GM10248 (cell line): ENCODE measurements around the gene FBXL17.
A peak's percentile ranks its signal among the peaks of the same experiment; 100 is the strongest.

Source experiments
- CTCF ChIA-PET: fragments of 300-600 bp; sonication (Branson Sonifier 250); formaldehyde crosslinking; extraction: SDS; loops from one replicate; lab custom pipeline; 2021; ENCODE audit warnings: antibody characterized with exemption; lab: Yijun Ruan, JAX
- POLR2A ChIA-PET: fragments of 350-650 bp; sonication (Branson Sonifier 250); formaldehyde crosslinking; extraction: SDS; loops from one replicate; lab custom pipeline; 2020; ENCODE audit warnings: antibody characterized with exemption; lab: Yijun Ruan, JAX
- DNase-seq: peaks from one replicate; pipeline ENCODE4 v3.0.0; 2012; ENCODE audit errors: extremely low spot score
- CTCF ChIP-seq: IDR thresholded peaks from 2 replicates; pipeline ENCODE4 v1.5.1; 2012; ENCODE audit warnings: mild to moderate bottlenecking, low read depth; ENCODE audit errors: extremely low read depth, missing control alignments, control extremely low read depth

The FBXL17 gene

GRCh38 chr5:108025957-108026356 lies 355.9 kb downstream of the FBXL17 start:
- TF ChIP-seq CTCF: no peak
- ChIA-PET POLR2A (no interaction called here), CTCF (interaction anchor here (0.7 to 2.0 kb wide), 3 partner anchors 8 to 16 kb away, joined by 3 to 7 read pairs (median 4); no protein-coding TSS in a partner anchor)
- DNase-seq: no peak

- ChIA-PET CTCF (interaction anchor here (1.3 to 2.0 kb wide), 2 partner anchors 9 to 15 kb away, joined by 4 to 7 read pairs; no protein-coding TSS in a partner anchor), POLR2A (no interaction called here)
- TF ChIP-seq CTCF: no peak
- no peak for DNase-seq
These were observed 356.9 kb downstream of the FBXL17 start for GRCh38 chr5:108024986-108025385.

- CTCF ChIA-PET: no interaction called here
- POLR2A ChIA-PET: no interaction called here
- DNase-seq: no peak
- no peak for TF ChIP-seq CTCF
These were observed 365.8 kb downstream of the FBXL17 start for GRCh38 chr5:108016101-108016500.

- TF ChIP-seq CTCF: no peak
- ChIA-PET POLR2A (no interaction called here), CTCF (interaction anchor here (1.3 kb wide), 1 partner anchor 14 kb away, joined by 3 read pairs; no protein-coding TSS in a partner anchor)
- no peak for DNase-seq
These were observed 375.1 kb downstream of the FBXL17 start for GRCh38 chr5:108006791-108007190.

GRCh38 chr5:108003178-108003577 lies 378.7 kb downstream of the FBXL17 start:
- ChIA-PET POLR2A (no interaction called here), CTCF (no interaction called here)
- no peak for TF ChIP-seq CTCF
- peak; percentile 45 for DNase-seq

GRCh38 chr5:108001222-108001621 lies 380.7 kb downstream of the FBXL17 start:
- ChIA-PET CTCF (no interaction called here), POLR2A (no interaction called here)
- TF ChIP-seq CTCF: no peak
- no peak for DNase-seq

GRCh38 chr5:107997338-107997980 lies 384.4 kb downstream of the FBXL17 start:
- CTCF ChIA-PET: no interaction called here
- no peak for TF ChIP-seq CTCF
- POLR2A ChIA-PET: no interaction called here
- no peak for DNase-seq
